GM18951 (cell line): ENCODE data around the gene TSPO.

Source experiments
- POLR2A ChIP-seq: IDR thresholded peaks from 4 replicates; pipeline ENCODE4 v1.6.1; 2011; ENCODE audit warnings: mild to moderate bottlenecking; ENCODE audit not compliant: insufficient read length, insufficient read depth; ENCODE audit errors: extremely low read depth
- in situ Hi-C: fragments of 300-500 bp; cut with MboI; formaldehyde crosslinking; loops from one replicate; pipeline ENCODE4 v1.12.0; 2022; ENCODE audit warnings: low sequenced_read_pairs, mixed read lengths, inconsistent platforms; ENCODE audit not compliant: unreplicated experiment

The TSPO gene

DNA sequence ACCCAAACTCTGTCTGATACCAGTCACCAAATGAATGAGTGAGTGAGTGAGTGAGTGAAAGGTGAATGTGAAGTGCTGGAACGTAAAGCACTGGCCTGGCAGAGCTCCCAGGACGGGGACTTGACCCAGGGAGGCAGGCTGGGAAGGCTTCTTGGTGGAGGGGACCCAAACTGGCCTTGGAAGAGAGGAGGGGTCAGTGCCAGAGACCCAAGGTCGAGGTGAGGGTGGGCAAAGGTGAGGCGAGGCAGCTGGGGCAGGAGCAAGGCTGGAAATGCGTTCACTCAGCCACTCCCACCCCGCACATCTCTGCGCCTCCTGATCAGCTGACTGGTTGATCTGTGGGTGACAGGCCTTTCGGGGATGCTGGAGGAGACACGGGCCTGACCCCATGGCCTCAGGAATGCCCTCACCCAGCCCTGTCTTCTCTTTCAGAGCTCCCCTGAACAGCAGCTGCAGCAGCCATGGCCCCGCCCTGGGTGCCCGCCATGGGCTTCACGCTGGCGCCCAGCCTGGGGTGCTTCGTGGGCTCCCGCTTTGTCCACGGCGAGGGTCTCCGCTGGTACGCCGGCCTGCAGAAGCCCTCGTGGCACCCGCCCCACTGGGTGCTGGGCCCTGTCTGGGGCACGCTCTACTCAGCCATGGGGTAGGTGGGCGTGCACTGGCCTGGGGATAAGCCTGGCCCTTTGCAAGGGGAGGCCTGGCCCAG lies 7.6 kb downstream of the TSPO start:
- in situ Hi-C loops = no loop called here
- TF ChIP-seq POLR2A = no peak

DNA sequence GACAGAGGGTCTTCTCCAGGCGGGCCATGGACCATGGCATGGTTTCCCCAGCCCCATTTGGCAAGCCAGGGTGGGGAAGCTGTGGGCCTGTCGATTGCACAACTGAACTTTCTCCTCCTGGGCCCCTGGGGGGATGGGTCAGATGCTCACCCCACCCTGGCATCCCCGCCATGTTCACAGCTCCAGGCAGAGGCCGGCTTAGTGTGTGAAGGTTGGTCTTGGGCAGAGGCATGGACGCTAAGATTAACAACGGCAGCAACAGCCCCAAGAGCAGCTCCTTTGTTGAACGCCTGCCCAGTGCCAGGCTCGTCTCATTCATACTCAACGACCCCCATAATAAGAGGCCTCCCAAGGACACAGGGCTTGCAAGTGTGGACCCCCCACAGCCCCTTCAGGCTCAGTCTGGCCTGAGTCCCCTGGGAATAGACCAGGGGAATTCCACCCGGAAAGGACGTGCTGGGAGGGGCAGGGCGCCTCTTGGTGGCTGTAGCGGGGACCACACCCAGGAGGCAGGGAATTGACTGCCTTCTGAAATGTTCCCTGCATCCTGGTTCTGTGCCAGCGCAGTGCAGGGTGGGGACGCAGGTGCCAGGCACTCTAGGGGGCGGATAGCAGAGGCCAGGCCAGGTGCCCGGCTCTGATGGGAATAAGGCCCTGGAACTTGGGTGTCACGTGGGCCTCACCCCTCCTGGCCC lies 8.3 kb downstream of the TSPO start:
- in situ Hi-C loops = no loop called here
- no peak for TF ChIP-seq POLR2A

- in situ Hi-C loops = no loop called here
- no peak for TF ChIP-seq POLR2A
Measured at GRCh38 chr22:43160497-43161126, 9.3 kb downstream of the TSPO start.

DNA sequence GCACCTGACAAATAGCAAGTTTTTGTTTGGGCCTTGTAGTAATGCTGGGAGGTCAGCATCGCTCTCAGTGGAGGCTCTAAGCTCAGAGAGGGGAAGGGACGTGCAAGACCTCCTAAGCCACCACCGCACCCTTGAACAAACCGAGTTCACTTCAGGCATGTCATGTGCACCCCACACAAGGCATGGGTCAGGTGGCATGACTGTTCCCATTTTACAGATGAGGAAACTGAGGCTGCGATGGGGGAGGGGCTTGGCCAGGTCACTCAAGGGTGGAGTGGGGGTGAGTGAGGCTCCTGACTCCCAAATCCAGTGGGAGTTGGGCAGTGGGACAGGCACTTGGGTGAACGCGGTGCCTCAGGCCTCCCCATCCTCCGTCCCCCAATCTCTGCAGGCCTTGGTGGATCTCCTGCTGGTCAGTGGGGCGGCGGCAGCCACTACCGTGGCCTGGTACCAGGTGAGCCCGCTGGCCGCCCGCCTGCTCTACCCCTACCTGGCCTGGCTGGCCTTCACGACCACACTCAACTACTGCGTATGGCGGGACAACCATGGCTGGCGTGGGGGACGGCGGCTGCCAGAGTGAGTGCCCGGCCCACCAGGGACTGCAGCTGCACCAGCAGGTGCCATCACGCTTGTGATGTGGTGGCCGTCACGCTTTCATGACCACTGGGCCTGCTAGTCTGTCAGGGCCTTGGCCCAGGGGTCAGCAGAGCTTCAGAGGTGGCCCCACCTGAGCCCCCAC lies 11.2 kb downstream of the TSPO start:
- in situ Hi-C loops = no loop called here
- TF ChIP-seq POLR2A = no peak

GRCh38 chr22:43163241-43163795 lies 12.0 kb downstream of the TSPO start:
- TF ChIP-seq POLR2A = no peak
- in situ Hi-C loops = no loop called here

- in situ Hi-C loops = no loop called here
Measured at GRCh38 chr22:43164636-43165035, 13.3 kb downstream of the TSPO start.

DNA sequence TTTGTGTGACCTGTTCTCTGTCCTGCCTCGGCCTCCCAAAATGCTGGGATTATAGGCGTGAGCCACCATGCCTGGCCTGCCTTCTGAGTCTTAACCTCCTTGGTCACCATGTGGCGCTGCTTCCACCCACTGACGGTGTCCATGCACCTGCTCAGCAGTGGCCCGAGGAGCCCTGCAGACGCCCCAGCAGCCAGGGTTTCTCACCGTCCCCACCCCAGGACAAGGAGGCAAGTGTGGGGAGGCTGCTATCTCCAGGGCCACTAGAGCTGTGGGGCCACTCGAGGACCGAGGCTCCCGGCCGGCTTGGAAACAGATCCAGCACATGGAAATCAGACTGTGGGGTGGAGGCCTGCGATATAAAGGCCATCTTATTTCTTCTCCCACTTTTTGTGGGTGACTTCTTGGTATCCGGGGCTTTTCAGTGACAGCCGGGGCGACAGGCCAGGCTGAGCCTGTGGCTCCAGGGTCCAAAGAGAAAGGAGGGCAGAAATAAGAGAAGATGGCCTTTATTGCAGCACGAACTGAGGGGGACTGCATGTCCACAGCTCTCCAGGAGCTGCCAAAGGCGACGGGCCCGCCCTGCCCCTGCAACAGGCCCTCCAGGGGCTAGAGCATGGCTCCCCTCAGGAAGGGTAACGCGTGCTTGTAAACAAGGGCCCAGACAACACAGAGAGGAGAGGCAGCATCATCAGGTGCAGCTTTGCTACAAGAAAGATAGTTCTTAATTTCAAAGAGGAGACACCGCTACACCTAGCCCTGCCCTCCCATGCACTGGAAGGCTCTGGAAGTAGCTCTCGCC lies 15.0 kb downstream of the TSPO start:
- in situ Hi-C loops = no loop called here
- TF ChIP-seq POLR2A = no peak

More at GRCh38 chr22:43164636-43165035, 13.3 kb downstream of the TSPO start:
- TF ChIP-seq POLR2A = no peak

DNA sequence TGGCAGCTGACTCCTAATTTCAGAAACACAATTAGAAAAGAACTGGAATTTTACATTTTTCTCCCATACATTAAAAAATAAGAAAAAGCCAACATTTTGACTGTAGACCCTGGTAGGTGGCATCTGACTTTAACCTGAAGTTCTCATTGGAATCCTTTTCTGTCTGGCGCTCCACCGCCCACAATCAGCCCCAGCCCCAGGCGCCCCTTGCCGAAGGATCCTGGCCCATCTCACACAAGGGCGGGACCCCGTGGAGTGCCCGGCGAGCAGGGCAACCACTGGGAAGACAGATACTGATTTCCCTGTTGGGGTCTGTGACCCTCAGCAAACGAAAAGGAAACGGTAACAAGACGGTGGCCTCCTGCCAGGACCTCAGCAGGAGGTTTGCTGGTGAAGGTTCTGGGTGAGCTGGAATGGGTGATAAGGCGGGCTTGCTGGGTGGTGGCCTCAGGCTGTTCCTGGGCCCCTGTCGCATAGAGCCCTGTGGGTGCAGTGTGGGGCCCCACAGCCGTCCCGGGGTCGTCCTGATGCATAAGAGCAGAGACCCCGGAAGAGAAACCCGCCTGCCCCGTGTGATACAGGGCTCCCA lies 15.7 kb downstream of the TSPO start:
- in situ Hi-C loops = no loop called here

GRCh38 chr22:43168471-43169309 lies 17.3 kb downstream of the TSPO start:
- no peak for TF ChIP-seq POLR2A
- in situ Hi-C loops = no loop called here

More for the DNA sequence above, 15.7 kb downstream of the TSPO start:
- TF ChIP-seq POLR2A = no peak

- in situ Hi-C loops = no loop called here
- TF ChIP-seq POLR2A = no peak
Measured at GRCh38 chr22:43169310-43170130, 18.2 kb downstream of the TSPO start.

DNA sequence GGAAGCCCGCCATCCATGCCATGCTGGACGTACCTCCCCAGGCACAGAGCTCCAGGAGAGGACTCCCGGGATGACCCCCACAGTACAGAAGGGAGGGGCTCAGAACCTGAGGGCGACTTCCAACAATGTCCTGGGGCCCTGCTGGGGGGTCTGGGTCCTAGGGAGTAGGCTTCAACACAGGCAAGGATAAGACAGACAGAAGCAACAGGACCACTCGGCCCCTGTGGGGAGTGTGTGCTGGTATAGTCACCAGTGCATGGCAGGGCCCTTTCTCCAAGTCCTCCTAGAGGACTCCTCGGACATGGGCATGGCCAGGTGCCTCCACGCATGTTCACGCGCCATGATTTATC lies 18.7 kb downstream of the TSPO start:
- TF ChIP-seq POLR2A = no peak

DNA sequence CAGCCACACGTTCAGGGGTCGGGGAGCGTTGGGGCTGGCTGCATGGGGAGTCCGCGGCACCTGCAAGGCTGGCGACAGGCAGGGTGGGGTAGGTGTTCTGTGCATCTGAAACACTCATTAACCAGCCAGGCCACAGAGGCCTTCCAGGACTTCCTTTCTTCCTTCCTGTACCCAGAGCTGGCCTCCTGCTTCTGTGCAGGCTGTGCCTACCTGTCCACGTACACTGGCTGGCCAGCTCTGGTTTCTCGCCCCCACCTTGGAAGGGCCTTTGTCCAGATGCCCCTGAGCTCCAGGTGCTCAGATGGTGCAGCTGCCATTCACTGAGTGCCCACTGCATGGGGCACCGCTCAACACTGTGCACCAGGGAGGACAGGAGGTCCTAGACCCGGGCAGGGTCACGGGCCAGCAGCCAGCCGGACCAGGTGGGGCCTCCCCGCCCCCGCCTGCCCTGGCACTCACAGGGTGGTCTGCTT lies 19.7 kb downstream of the TSPO start:
- in situ Hi-C loops = no loop called here
- no peak for TF ChIP-seq POLR2A

More for the DNA sequence above, 18.7 kb downstream of the TSPO start:
- in situ Hi-C loops = no loop called here
